RPMI7951 (cell line): ENCODE results near the gene NNT. TPM values are rescaled to one million over a fixed set of nuclear protein-coding genes. Genes with fewer than 3 reads are reported as not detected.
A peak's percentile ranks its signal among the peaks of the same experiment; 100 is the strongest.
"Not testable (repeated sequence)": the region's sequence is repeated elsewhere in the genome, so short reads cannot be mapped to it uniquely, and the experiment has no call there.

ENCODE experiments used
- DNase-seq: peaks from one replicate; pipeline ENCODE4 v3.0.0-alpha.2; 2012; ENCODE audit warnings: low read depth
- total RNA-seq: library from RNA; depleted of rRNA; stranded (reverse); fragments of >200 nt; shearing (Covaris generic); gene quantifications from 2 replicates; pipeline ENCODE4 v1.2.3, GENCODE V29; 2014

Gene NNT
- total RNA-seq, 1 experiment from 2014 or later = 44.0 TPM

DNA sequence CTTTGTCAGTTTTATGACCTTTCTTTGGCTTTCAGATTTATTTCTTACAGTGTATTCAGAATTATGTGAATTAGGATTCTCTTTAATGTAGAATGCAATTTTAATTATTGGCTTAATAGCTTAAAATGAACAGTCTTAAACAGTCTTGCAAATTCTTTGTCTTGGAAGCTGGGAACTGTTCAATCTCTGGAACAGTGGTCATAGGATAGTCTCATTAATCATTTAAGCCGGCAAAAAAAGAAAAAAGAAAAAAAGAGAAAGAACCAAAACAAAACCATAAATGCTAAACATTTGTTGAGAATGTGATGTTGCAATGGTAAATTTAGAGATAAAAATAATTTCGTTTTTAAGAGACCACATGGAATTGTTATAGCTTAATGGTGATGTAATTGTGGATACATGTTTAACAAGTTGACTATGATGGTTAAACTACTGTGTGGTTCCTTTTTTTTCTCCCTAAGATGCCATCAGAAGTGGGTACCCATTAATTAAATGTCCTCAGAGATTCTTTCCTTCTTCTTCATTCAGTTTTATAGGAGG, 61.6 kb downstream of the NNT start:
- DNase-seq = no peak

DNA sequence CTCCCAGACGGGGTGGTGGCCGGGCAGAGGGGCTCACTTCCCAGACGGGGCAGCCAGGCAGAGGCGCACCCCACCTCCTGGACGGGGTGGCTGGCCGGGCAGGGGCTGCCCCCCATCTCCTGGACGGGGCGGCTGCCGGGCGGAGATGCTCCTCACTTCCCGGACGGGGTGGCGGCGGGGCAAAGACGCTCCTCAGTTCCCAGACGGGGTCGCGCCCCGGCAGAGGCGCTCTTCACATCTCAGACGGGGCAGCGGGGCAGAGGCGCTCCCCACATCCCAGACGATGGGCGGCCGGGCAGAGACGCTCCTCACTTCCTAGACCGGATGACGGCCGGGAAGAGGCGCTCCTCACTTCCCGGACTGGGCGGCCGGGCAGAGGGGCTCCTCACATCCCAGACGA, 62.8 kb downstream of the NNT start:
- DNase-seq = not testable (repeated sequence)

DNA sequence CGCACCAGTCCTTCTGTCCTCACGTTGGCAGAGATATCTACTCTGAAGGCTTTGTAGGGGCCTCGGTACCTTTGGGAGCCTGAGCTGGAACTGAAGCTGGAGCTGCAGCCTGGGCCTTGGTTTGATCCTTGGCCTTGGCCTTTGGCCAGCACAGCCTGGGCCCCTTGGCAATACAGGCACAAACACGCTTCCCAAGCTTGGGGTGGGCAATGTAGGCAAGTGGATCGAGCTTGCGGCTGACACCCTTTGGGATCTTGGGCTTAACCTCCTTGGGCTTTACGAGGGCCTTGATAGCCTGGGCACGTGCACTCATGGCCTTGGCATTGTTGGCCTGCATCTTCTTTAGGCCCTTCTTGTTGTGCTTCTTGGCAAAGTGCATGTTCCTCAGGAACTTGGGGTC, 63.7 kb downstream of the NNT start:
- not testable (repeated sequence) for DNase-seq

DNA sequence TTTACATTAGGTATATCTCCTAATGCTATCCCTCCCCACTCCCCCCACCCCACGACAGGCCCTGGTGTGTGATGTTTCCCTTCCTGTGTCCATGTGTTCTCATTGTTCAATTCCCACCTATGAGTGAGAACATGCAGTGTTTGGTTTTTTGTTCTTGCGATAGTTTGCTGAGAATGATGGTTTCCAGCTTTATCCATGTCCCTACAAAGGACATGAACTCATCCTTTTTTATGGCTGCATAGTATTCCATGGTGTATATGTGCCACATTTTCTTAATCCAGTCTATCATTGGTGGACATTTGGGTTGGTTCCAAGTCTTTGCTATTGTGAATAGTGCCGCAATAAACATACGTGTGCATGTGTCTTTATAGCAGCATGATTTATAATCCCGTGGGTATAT, 64.4 kb downstream of the NNT start:
- not testable (repeated sequence) for DNase-seq

DNA sequence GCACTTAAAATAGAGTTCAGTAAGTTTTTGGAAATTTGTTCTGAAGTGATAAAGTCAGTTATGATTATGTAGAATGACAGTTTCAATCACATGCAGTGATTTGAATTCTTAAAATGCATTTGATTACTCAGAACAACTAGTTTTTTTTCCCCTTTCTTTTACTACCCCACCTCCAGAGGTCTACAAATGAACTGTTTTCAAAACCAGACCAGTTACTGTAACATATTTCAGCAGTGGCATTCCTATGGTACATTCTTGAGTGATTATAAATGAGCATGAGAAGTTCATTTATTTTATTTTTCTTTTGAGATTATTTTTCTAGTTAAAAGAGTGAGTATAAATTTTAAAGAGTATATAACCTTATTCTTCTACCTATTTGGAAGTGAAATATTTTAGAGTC, 71.6 kb downstream of the NNT start:
- DNase-seq = no peak

DNA sequence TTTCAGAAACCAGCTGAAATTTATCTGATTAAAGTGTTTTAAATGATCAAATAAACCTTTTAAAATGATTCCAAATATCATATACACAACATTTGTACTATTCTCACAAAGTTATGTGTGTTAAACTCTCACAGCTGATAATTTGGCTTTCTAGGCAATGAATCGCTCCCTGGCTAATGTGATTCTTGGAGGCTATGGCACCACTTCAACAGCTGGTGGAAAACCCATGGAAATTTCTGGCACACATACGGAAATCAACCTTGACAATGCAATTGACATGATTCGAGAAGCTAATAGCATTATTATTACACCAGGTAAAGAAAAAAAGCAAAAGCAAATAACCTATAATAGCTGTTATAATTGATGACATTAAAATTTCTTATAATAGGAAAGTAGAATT, 72.4 kb downstream of the NNT start:
- no peak for DNase-seq

DNA sequence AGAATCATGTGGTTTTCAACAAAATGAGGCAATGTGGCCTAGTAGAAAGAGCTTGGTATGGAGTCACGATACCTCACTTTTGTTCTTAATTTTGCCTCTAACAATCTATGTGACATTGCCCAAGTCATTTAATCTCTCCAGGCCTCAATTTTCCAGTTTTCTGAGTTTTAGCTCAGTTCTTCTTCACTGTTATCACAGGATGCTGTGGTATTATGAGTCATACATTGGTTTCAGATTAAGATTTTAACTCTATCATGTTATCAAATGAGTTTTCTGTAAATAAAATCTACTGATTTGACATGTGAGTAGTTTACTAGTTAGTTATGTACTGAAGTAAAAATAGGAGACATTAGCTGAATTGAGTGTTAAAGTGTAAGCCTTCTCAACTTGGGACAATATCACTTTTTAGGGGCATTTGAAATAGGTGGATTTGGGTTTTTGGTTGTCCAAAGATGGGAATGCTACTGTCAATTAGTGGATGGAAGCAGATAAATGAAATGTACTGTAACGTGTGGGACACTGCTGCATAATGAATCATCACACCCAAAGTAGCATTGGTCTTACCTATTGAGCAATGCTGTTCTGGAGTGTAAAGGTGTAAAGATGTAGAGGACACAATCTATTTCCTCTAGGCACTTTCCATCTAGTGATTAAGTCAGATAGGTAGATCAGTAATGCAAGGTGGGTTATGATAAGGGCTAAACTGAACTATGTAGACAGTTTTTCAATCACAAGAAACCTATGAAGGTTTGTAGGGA, 73.3 kb downstream of the NNT start:
- peak; percentile 25 for DNase-seq

DNA sequence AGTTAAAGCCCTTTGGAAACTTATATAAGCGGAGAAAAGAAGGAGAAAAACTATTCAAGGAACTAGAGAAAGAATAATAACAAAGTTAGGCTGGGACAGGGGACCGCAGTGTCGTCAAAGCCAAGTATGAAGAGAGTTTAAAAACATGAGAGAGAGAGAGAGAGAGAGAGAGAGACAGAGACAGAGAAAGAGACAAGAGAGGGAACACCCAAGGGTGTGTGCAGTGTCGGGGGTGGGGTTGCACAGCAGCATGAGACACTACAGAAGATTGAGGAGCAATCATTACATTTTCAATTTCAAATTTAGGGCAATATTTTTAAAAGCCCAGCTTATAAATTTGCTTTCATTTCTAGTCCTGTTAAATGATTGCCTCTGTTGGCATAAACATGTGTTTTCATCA, 74.3 kb downstream of the NNT start:
- DNase-seq = no peak

DNA sequence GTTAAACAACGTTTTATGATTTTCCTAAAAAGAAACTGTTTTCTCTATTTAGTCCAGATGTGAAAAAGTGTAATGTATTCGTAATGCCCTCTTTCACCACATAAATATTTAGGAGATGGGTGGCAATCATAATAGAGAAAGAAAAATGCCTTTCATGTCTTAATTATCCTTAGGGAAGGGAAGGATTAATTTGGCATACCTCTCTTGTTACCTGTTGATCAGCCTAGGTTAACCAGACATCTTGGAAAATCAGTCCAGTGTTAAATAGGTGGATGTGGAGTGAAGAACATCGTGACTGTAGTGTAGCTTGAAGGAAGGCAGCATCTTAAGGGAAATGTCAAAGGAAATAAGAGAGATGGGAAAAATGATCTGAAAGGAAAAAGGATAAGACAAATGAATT, 76.2 kb downstream of the NNT start:
- no peak for DNase-seq

DNA sequence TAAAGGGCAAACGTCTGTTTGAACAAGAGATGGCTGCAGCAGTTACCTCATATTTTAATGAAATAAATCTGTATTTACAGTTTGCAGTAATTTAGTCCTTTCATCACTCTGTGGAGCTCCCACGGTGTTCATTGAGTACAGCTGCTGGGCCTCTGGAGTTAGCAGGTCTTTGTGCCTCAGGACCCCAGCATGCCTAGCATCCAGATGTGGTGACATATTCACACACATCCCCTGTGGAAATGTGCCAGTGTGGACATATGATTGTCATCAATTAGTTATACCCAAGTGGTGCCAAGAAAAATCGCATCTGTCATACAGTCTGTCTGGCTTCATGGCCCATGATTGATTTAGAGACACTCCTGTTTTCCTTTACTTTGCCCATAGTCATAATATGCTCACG, 77.3 kb downstream of the NNT start:
- peak; percentile 1 for DNase-seq

DNA sequence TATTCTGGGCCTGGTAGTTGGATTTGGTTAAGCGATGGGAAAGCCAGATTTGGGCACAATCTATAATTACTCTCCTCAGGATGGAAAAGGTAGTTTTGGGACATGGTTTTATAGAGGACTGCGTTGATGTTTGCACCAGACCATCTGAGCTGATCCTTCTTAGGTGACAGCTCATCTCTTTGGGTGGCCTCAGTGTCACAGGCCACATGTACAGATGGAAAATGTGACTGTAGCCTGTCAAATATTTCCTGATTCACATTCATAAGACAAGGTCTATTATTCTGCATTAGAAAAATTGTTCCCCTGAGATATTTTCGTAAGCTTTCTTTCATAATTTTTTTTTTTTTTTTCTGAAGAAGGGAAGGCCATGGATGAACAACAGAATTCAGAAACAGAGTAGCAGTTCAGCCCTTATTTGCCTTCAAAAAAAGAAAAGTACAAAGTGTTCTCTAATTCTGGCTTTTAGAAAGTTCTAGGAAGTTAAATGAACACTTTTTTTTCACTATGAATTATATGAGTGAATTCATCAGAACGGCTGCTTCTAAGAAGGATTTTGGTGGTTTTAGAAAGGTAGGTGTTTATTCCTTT, 81.0 kb downstream of the NNT start:
- DNase-seq = no peak

DNA sequence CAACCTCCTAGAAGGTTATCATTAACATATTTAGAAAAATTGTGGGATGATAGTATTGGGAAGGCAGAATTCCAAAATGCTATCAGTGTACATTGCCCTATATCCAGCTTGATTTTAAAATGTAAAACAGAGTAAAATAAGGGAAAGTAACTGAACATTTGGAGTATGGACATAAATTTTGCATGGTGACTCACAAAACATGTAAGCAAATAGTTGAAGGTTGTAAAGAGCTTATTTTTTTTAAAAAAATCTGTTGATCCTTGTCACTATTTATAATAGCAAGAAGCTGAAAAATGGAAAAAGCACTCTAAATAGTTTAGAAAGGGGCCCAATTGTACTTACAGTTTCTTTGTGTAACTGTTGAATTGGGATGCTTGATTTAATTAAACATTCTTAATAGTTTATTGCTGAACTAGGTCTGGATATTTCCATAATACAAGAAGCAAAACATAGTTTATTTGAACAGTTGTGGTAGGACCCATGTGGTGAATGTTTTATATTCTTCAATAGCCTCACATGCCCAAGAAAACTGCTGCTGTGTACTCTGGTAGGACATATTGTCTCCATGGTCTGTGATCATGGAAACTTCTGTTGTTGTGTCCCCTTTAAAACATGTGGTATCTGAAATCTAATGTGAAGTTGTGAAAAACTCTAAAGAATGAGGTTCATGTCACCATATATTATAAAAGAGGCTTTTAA, 82.4 kb downstream of the NNT start:
- no peak for DNase-seq

DNA sequence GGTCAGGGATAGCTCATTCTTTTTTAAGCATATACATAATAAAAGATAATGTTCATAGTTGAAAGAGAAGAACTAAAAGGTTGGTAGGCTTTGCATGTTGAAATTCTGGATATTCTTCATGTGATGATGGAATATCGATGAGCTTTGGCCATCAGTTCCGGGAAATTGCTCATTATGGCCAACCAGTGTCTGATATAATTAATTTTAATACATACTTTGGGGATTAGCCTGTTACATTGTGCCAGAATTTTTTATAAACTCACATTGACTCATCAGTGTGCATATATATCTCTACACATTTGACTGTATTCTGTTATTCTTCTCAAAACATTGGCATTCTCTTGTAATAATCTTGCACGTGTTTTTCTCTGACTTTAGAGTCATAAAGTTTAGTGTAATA, 84.3 kb downstream of the NNT start:
- no peak for DNase-seq

DNA sequence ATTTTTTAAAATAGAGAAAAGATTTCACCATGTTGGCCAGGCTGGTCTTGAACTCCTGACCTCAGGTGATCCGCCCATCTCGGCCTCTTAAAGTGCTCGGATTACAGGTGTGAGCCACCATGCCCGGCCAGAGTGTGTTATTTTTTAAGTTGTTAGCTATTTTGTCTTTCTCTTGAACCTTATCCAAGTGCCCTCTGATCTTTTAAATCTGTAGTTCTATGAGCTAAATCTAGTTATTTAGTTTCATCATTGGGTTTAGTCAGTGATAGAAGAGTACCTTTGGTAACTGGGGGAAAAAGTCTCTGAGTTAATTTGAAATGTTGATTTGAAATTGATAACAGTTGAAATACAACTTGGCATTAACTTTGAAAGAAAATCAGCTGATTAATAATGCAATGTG, 88.3 kb downstream of the NNT start:
- no peak for DNase-seq

DNA sequence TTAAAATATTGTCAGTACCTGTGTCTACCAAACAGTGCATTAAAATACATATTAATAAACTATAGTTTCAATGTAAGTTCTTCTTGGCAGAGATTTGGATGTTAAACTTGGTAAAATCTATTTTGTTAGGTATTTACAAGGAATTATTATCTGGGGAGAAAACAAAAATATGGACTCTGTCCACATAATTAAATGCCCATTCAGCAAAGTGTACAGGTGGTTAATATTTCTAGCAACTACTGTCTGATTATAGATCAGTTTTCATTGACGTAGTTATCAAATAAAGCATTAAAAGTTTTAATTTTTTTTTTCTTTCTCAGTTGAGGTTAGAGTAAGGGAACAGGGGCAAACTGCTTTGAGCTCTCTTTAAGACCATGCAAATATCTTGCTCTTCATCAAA, 88.9 kb downstream of the NNT start:
- no peak for DNase-seq

DNA sequence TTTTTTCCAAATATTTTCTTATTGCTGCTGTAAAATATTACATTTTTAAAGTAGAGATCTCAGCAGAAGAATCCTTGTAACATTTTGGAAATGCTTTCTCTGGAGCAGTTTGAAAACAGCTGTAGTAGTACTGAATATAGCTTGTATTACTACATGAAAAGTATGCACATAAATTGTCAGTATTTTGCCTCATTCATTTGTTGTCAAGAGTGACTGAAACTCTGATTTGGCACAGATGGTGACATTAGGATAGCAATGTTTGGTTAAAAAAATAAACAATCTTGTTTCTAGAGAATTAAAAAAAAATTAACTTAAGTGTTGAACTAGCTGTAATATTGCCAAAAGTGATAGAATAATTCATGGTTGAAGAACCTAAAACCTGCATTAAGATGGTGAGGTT, 90.4 kb downstream of the NNT start:
- DNase-seq = no peak

DNA sequence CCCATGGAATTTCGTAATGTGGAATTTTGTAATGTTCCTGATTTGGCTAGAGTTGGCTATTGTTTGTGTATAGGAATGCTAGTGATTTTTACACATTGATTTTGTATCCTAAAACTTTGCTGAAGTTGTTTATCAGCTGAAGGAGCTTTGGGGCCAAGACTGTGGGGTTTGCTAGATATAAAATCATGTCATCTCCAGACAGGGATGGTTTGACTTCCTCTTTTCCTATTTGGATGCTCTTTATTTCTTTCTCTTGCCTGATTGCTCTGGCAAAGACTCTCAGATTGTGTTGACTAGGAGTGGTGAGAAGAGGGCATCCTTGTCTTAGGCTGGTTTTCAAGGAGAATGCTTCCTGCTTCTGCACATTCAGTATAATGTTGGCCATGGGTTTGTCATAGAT, 91.0 kb downstream of the NNT start:
- no peak for DNase-seq

DNA sequence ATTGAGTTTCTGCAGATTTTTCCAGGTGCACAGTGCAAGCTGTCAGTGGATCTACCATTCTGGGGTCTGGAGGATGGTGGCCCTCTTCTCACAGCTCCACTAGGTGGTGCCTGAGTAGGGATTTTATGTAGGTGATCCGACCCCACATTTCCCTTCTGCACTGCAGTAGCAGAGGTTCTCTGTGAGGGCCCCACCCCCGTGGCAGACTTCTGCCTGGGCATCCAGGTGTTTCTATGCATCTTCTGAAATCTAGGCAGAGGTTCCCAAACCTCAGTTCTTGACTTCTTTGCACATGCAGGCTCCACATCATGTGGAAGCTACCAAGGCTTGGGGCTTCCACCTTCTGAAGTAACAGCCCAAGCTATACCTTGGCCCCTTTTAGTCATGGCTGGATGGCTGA, 93.5 kb downstream of the NNT start:
- not testable (repeated sequence) for DNase-seq

DNA sequence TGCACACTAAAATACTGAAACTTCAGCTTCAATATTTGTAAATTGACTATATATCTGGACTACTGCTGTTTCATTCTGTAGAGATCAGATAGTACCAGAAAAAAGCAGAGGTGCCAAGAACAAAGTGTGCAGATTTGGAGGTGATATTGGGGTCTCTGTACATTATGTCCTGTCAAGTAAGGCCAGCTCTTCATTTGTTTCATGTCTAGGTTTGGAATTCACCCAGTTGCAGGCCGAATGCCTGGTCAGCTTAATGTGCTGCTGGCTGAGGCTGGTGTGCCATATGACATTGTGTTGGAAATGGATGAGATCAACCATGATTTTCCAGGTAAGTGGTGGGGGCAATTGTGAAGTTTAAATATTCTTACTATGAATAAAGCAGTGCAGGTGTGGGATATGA, 96.9 kb downstream of the NNT start:
- no peak for DNase-seq

DNA sequence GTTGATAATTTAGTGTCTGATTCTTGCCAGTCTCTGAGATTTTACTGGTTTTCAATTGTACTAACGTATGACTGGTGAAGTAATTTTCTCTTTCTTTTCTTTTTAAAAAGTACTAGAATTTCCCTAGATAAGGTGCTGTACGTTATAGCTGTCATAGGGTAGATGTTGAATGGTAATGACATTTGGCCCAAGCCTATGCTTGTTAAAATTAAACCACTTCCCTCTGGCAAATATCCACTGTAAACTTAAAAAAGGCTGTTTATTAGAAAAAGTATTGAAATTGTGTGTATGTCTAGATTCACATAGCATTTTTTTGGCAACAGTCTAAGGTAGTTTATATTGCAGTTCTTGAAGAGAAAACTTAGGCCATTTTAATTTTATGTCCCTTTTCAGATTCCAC, 97.6 kb downstream of the NNT start:
- DNase-seq = no peak

DNA sequence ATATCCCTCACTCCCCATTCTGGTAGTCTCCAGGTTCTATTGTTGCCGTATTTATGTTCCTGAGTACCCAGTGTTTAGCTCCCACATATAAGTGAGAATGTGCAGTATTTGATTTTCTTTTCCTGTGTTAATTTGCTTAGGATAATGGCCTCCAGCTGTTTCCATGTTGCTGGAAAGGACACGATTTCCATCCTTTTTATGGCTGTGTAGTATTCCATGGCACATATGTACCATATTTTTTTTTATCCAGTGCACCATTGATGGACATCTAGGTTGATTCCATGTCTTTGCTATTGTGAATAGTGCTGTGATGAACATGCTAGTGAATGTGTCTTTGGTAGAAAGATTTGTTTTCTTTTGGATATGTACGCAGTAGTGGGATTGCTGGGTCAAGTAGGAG, 98.2 kb downstream of the NNT start:
- DNase-seq = no peak

DNA sequence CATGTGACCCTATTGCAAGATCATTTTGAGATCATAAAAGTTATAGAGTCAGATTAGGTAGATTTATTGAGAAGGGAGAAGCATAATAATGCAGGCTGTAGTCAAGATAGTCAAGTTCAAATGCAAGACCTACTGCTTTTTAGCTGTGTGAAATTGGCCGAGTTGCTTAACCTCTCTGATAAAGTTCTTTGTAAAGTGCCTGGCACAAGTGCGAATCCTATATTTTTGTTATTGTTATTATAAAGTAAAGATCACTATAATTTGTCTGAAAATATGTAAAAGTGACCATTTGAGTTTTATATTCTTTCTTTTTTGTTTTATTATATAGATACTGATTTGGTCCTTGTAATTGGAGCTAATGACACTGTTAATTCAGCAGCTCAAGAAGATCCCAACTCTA, 99.3 kb downstream of the NNT start:
- no peak for DNase-seq

DNA sequence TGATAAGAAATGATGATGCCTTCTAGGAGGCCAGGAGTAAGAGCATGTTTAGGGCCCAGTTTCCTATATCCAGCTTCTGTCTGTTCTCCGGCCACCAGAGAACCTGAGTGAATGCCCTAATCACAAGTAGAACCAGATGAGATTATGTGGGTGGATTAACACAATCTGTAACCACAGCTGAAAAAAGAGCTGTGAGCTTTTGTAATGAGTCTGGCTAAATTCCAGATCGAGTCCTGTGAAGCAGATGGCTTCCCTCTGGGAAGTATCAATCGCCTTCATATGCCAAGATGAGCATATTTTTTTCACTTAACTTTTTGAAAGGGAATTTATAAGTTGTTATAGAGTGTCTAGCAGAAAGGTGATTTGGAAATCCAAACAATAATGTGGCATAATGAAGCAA, 99.8 kb downstream of the NNT start:
- DNase-seq = peak; percentile 24
